NOMO-1 treated with dmso at 0.1 percent for 144 hours (cell line): ENCODE data around the gene ZKSCAN7.
"Not testable (repeated sequence)": the region's sequence is repeated elsewhere in the genome, so short reads cannot be mapped to it uniquely, and the experiment has no call there.

Experiments used
- DNase-seq: peaks from one replicate; lab custom pipeline; 2025; ENCODE audit not compliant: unreplicated experiment; lab: John Stamatoyannopoulos, UW

Gene ZKSCAN7

GRCh38 chr3:44554626-44555592 lies at the start of gene ZKSCAN7:
TSS of gene ZKSCAN7 (plus strand) at chr3:44555193. CDS start at chr3:44557048, 1,855 bp downstream.
- DNase-seq: no peak

GRCh38 chr3:44506556-44506955 lies 48.4 kb upstream of the ZKSCAN7 start:
- no peak for DNase-seq

DNA sequence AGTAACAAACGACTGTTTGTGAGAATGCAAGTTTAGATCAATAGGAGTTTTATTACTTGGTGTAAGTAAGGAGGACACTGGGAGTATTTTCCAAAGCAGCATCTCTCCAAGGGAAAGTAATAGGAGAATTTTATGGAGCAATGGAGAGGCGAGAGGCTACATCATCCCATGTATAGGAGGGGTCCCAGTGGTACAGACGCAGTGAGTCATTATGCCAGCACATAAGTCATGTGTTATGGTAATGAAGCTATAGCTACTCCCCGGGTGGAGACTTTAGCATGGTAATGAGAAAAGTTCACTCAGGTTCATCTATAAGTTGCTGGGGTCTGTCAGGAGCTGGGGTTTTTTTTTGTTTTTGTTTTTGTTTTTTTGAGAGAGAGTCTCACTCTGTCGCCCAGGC lies 48.0 kb upstream of the ZKSCAN7 start:
- no peak for DNase-seq

DNA sequence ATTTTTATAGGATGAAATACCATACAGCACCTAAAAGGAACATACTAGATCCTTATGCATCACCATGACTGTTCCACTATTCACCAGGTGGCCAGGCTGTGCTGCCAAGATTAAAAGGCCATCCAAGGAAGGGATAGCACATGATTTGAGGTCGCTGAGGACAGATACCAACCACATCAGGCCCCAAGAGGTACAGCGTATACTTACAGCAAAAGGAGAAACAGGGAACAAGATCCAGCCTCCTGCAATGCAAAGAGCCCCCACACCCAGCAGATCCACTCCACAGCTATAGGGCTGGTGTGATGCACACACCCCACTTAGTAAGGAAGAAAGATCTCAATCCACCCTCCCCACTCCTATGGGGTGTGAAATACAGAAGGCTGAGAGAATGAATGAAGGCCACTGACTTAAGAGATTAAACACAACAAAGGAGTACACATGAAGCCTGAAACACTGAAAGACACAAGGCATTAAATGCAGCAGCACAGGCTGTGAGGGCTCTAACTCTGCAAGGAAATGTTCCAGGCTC lies 45.5 kb upstream of the ZKSCAN7 start:
- DNase-seq: no peak

DNA sequence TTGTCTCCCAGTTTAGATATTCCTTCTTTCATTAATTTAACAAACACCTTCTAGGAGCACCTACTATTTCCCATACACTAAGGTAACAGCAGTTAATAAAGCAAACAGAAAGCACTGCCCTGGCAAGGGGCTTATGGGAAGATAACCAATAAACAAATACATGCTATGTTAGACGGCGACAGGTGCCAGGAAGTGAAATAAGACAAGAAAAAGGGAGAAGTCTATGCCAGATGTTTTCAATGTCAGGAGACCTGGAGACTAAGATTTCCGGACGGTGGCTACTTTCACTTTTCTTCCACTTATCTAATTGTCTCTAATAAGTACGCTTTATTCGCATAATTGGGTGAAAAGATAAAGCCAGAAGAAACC lies 45.0 kb upstream of the ZKSCAN7 start:
- DNase-seq: peak; percentile 13

GRCh38 chr3:44511238-44511566 lies 43.8 kb upstream of the ZKSCAN7 start:
- no peak for DNase-seq

GRCh38 chr3:44513513-44513912 lies 41.5 kb upstream of the ZKSCAN7 start:
- DNase-seq: no peak

- DNase-seq: peak; percentile 34
Observed at GRCh38 chr3:44516230-44516629, 38.8 kb upstream of the ZKSCAN7 start.

GRCh38 chr3:44518782-44519156 lies 36.2 kb upstream of the ZKSCAN7 start:
- no peak for DNase-seq

- no peak for DNase-seq
Observed at GRCh38 chr3:44521721-44522120, 33.3 kb upstream of the ZKSCAN7 start.

GRCh38 chr3:44522494-44522933 lies 32.5 kb upstream of the ZKSCAN7 start:
- no peak for DNase-seq

DNA sequence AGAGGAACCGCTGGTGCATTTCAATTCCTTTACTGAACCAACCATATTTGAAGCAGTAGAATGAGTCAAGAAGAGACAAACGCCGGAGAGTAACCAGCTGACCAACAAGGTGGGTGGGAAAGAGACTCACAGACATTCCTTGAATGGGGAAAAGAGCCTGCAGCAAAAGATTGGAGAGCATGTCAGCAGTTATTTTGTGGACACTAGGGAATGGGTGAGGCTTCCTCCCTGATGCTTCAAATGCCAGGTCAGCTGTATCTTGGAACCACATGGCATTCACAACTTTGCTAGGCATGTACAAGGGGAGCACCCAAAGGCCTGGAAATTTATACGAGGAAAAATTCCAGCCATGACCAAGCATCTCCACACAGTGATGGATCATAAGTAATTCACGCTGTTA lies 29.9 kb upstream of the ZKSCAN7 start:
- DNase-seq: no peak

DNA sequence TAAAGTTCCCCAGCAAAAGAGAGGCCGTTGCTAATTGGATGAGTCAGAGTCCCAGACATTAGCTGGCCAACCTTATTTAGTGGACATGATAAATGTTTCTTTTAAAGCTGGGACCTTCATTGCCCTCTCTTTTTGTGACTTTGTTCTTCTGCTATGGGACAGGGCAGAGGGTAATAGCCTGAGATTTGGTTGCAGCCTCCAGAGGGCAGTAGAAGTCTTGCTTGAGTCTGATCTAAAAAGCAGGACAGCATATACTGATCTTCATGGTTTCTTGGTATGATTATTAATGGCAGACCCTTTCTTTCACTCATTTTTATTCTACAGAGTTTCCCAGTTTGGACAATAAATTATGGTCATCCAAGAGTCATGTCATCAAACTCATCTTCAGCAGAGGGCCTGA lies 25.1 kb upstream of the ZKSCAN7 start:
- no peak for DNase-seq

DNA sequence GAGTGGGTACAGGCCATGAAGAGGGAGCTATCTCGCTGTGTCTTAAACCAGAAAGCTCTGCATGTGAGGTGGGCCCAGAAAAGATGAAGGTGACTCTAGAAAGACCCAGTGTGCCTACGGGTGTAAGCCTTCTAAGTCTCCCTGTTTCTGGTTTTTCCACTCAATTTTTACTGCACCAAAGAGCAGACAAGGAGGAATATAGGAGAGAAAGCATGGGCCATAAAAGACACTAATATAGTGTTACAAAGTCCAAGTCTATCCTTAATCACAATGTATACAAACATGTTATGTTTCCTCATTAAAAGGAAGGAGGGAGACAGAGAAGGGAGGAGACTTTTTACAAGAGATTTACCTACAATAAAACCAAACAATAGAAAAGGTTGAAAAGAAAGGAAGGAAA lies 24.1 kb upstream of the ZKSCAN7 start:
- no peak for DNase-seq

DNA sequence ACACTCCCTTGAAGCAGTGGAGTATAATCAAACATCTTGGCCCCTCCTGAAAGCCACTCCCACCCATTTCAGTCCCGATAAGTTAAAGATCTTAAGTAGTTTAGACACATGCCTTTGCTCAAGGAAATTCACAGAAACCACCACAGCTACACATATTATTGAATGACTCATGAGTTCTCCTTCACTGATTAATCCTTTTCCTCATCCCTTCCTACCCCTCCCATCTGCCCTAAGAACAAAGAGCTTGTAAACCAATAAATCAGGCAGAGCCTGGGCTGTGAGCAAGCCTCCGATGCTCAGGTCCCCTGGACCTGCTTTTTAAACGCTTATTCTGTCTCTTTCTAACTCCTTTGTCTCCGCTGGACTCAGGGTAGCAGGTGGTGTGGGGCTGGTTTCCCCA lies 20.3 kb upstream of the ZKSCAN7 start:
- not testable (repeated sequence) for DNase-seq

- no peak for DNase-seq
Observed at GRCh38 chr3:44535364-44535763, 19.6 kb upstream of the ZKSCAN7 start.

- DNase-seq: not testable (repeated sequence)
Observed at GRCh38 chr3:44544811-44545210, 10.2 kb upstream of the ZKSCAN7 start.

GRCh38 chr3:44555723-44556122 lies 730 bp downstream of the ZKSCAN7 start:
- DNase-seq: no peak

DNA sequence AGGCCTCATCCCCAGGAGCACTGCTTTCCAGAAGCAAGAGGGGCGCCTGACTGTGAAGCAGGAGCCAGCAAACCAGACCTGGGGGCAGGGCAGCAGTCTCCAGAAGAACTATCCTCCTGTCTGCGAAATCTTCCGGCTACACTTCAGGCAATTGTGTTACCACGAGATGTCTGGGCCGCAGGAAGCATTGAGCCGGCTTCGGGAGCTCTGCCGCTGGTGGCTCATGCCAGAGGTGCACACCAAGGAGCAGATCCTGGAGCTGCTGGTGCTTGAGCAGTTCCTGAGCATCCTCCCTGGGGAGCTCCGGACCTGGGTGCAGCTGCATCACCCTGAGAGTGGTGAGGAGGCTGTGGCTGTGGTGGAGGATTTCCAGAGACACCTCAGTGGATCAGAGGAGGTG lies 2.1 kb downstream of the ZKSCAN7 start:
- no peak for DNase-seq

GRCh38 chr3:44561076-44561475 lies 6.1 kb downstream of the ZKSCAN7 start:
- no peak for DNase-seq

GRCh38 chr3:44562147-44562546 lies 7.2 kb downstream of the ZKSCAN7 start:
- DNase-seq: no peak

GRCh38 chr3:44568561-44568960 lies 13.6 kb downstream of the ZKSCAN7 start:
- no peak for DNase-seq

DNA sequence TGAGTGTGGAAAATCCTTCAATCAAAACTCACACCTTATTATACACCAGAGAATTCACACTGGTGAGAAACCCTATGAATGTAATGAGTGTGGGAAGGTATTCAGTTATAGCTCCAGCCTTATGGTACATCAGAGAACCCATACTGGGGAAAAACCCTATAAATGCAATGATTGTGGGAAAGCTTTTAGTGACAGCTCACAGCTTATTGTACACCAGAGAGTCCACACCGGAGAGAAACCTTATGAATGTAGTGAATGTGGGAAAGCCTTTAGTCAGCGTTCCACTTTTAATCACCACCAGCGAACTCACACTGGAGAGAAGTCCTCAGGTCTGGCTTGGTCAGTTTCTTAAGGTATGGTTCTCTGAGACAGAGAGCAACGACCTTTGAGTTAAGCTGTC lies 16.0 kb downstream of the ZKSCAN7 start:
- no peak for DNase-seq
